ENCODE results near the gene ZNF19. TPM values are rescaled to one million over a fixed set of nuclear protein-coding genes. Genes with fewer than 3 reads are reported as not detected.

The ZNF19 gene
- total RNA-seq, 4 donors from 2014 or later = 11.6 to 39.8 (median 22.5) TPM

GRCh38 chr16:71431991-71432390, 57.1 kb downstream of the ZNF19 start:
- DNase-seq = no peak
- TF ChIP-seq POLR2AphosphoS5 (IDR thresholded peaks at IDR 0.05) (no peak), POLR2A (IDR thresholded peaks at IDR 0.05) (no peak), CTCF (IDR thresholded peaks at IDR 0.05) (no peak)
- WGBS, 2 donors (ENCODE audit: low coverage in 1 of 2) = 94% methylated on average over 7 of the region's 9 CpGs; no CpG with 5 or more reads in 1 of the 2 donors
- no peaks in the 10 kb centered on the region for H3K36me3 ChIP-seq
- H3K4me1 ChIP-seq = peaks cover 0 to under 1% (median 0%) of the 10 kb centered on the region in 4 donors
- H3K27me3 ChIP-seq = peaks cover 19% of the 10 kb centered on the region
- in situ Hi-C loops (cut with MboI; ENCODE audit: low pct_ligation_motif_present in 1 of 4, low pct_unique_long_range_greater_than_20kb in 1 of 4, low sequenced_read_pairs in 3 of 4) (no loop called here), intact Hi-C loops (cut with DNase I; ENCODE audit: low total_unique reads) (no loop called here)
- no peak overlapping the region for H3K27ac ChIP-seq
- H3K9me3 ChIP-seq = no peaks in the 10 kb centered on the region
- H3K4me3 ChIP-seq = no peak overlapping the region

GRCh38 chr16:71431176-71431575, 57.9 kb downstream of the ZNF19 start:
- no peak overlapping the region for H3K4me3 ChIP-seq
- H3K4me1 ChIP-seq = peaks cover 0 to 6% (median 0%) of the 10 kb centered on the region in 4 donors
- WGBS, 2 donors (ENCODE audit: low coverage in 1 of 2) = 90% methylated on average over 14 of the region's 14 CpGs; no CpG with 5 or more reads in 1 of the 2 donors
- no peak for TF ChIP-seq POLR2A (IDR thresholded peaks at IDR 0.05)
- no peak for TF ChIP-seq EP300 (IDR thresholded peaks at IDR 0.05; ENCODE audit: low read depth)
- TF ChIP-seq POLR2AphosphoS5 (IDR thresholded peaks at IDR 0.05) = no peak
- TF ChIP-seq CTCF (IDR thresholded peaks at IDR 0.05) = no peak
- intact Hi-C loops (cut with DNase I; ENCODE audit: low total_unique reads) (no loop called here), in situ Hi-C loops (cut with MboI; ENCODE audit: low pct_ligation_motif_present in 1 of 4, low pct_unique_long_range_greater_than_20kb in 1 of 4, low sequenced_read_pairs in 3 of 4) (no loop called here)
- no peaks in the 10 kb centered on the region for H3K36me3 ChIP-seq
- H3K27me3 ChIP-seq = peaks cover 27% of the 10 kb centered on the region
- H3K27ac ChIP-seq = no peak overlapping the region
- DNase-seq = no peak
- H3K9me3 ChIP-seq = no peaks in the 10 kb centered on the region

GRCh38 chr16:71430744-71431143, 58.4 kb downstream of the ZNF19 start:
- Histone ChIP-seq H3K4me1 (peaks cover 0 to 6% (median 0%) of the 10 kb centered on the region in 4 donors), H3K27ac (no peak overlapping the region), H3K9me3 (no peaks in the 10 kb centered on the region), H3K27me3 (peaks cover 31% of the 10 kb centered on the region), H3K36me3 (no peaks in the 10 kb centered on the region), H3K4me3 (no peak overlapping the region)
- 63 to 69% methylated on average over 4 to 6 of the region's 6 CpGs for WGBS, 2 donors (ENCODE audit: low coverage in 1 of 2)
- intact Hi-C loops (cut with DNase I; ENCODE audit: low total_unique reads) (no loop called here), in situ Hi-C loops (cut with MboI; ENCODE audit: low pct_ligation_motif_present in 1 of 4, low pct_unique_long_range_greater_than_20kb in 1 of 4, low sequenced_read_pairs in 3 of 4) (no loop called here)
- TF ChIP-seq POLR2AphosphoS5 (IDR thresholded peaks at IDR 0.05) (no peak), EP300 (IDR thresholded peaks at IDR 0.05; ENCODE audit: low read depth) (no peak), CTCF (IDR thresholded peaks at IDR 0.05) (no peak), POLR2A (IDR thresholded peaks at IDR 0.05) (no peak)
- DNase-seq = no peak

- intact Hi-C loops (cut with DNase I; ENCODE audit: low total_unique reads) = no loop called here
- in situ Hi-C loops (cut with MboI; ENCODE audit: low pct_ligation_motif_present in 1 of 4, low pct_unique_long_range_greater_than_20kb in 1 of 4, low sequenced_read_pairs in 3 of 4) = no loop called here
- Histone ChIP-seq H3K9me3 (no peaks in the 10 kb centered on the region), H3K4me3 (no peak overlapping the region), H3K27ac (no peak overlapping the region), H3K36me3 (no peaks in the 10 kb centered on the region), H3K27me3 (peaks cover 41% of the 10 kb centered on the region), H3K4me1 (peaks cover 0 to 6% (median 0%) of the 10 kb centered on the region in 4 donors)
- no peak for DNase-seq
- 79 to 95% methylated on average over 2 to 3 of the region's 3 CpGs for WGBS, 2 donors (ENCODE audit: low coverage in 1 of 2)
- TF ChIP-seq POLR2A (IDR thresholded peaks at IDR 0.05) = no peak
These were observed 59.5 kb downstream of the ZNF19 start for GRCh38 chr16:71429581-71429980.

- H3K36me3 ChIP-seq = no peaks in the 10 kb centered on the region
- no peak for TF ChIP-seq CTCF (IDR thresholded peaks at IDR 0.05)
- TF ChIP-seq POLR2AphosphoS5 (IDR thresholded peaks at IDR 0.05) = no peak
- TF ChIP-seq EP300 (IDR thresholded peaks at IDR 0.05; ENCODE audit: low read depth) = no peak
- no peak for TF ChIP-seq POLR2A (IDR thresholded peaks at IDR 0.05)
- no peaks in the 10 kb centered on the region for H3K9me3 ChIP-seq
- H3K27ac ChIP-seq = no peak overlapping the region
- H3K4me1 ChIP-seq = peaks cover 0 to 6% (median 0%) of the 10 kb centered on the region in 4 donors
- peaks cover 48% of the 10 kb centered on the region for H3K27me3 ChIP-seq
- in situ Hi-C loops (cut with MboI; ENCODE audit: low pct_ligation_motif_present in 1 of 4, low pct_unique_long_range_greater_than_20kb in 1 of 4, low sequenced_read_pairs in 3 of 4) (no loop called here), intact Hi-C loops (cut with DNase I; ENCODE audit: low total_unique reads) (no loop called here)
- 83 to 94% methylated on average over 1 to 2 of the region's 2 CpGs for WGBS, 2 donors (ENCODE audit: low coverage in 1 of 2)
- H3K4me3 ChIP-seq = no peak overlapping the region
- DNase-seq = no peak
These were observed 60.2 kb downstream of the ZNF19 start for GRCh38 chr16:71428883-71429282.
